A549 (cell line): ENCODE measurements around the gene PATE1. TPM values are rescaled to one million over a fixed set of nuclear protein-coding genes. Genes with fewer than 3 reads are reported as not detected.

Source experiments
- ATAC-seq, 2 experiments: fragments of 200-7000 bp in 1 of 2; fragments of >200 bp in 1 of 2; cut with Nextera tagmentation in 1 of 2; cut with Tn5 transposase in 1 of 2; 3 replicates each; pipeline versions ENCODE4 v1.8.0 to v1.9.1; 2018 to 2020; ENCODE audit warnings: mild to moderate bottlenecking in 1 of 2, moderate library complexity in 1 of 2
- CTCF ChIA-PET: fragments of 300-600 bp; sonication (Branson Sonifier 250); formaldehyde crosslinking; extraction: SDS; loops from one replicate; lab custom pipeline; 2021; ENCODE audit warnings: antibody characterized with exemption, inconsistent platforms; lab: Yijun Ruan, JAX
- POLR2A ChIA-PET: fragments of 350-600 bp; formaldehyde crosslinking; extraction: SDS; loops from one replicate; lab custom pipeline; 2021; ENCODE audit warnings: antibody characterized with exemption, inconsistent platforms; lab: Yijun Ruan, JAX
- DNase-seq, 2 experiments: peaks; one replicate each; pipeline versions ENCODE4 v3.0.0 to v3.0.0-alpha.2; 2011 to 2016; ENCODE audit warnings: low read depth in 1 of 2, low spot score in 1 of 2
- FAIRE-seq: peaks from 2 replicates; lab custom pipeline; 2011; peaks lifted over from hg19 to GRCh38; lab: Jason Lieb, UNC
- H3K27ac ChIP-seq, 2 experiments: fragments of >200 bp; sonication (Bioruptor Twin); formaldehyde crosslinking; 3 replicates each; pipeline ENCODE4 v1.5.1; 2016 to 2017
- H3K4me1 ChIP-seq: fragments of >200 bp; sonication (Bioruptor Twin); formaldehyde crosslinking; 3 replicates; pipeline ENCODE4 v1.6.1; 2016
- H3K4me2 ChIP-seq: fragments of >200 bp; sonication (Bioruptor Twin); formaldehyde crosslinking; 3 replicates; pipeline ENCODE4 v1.6.1; 2016
- H3K4me3 ChIP-seq: fragments of >200 bp; sonication (Bioruptor Twin); formaldehyde crosslinking; 3 replicates; pipeline ENCODE4 v1.5.1; 2016
- H3K9me3 ChIP-seq: fragments of >200 bp; sonication (Bioruptor Twin); formaldehyde crosslinking; 3 replicates; pipeline ENCODE4 v1.6.1; 2016
- CBX8 ChIP-seq: fragments of 200-600 bp; sonication (generic); IDR thresholded peaks from 2 replicates; pipeline ENCODE4 v1.6.1; 2016
- FOSB ChIP-seq: fragments of 250-450 bp; sonication (Bioruptor Pico); IDR thresholded peaks from 2 replicates; pipeline ENCODE4 v1.5.0; 2020; ENCODE audit warnings: mild to moderate bottlenecking, moderate library complexity
- FOSL2 ChIP-seq, 2 experiments: fragments of 450-650 bp in 1 of 2; fragments of >200 bp in 1 of 2; sonication (Bioruptor Twin) in 1 of 2; formaldehyde crosslinking; IDR thresholded peaks; 2 replicates each; pipeline versions ENCODE4 v1.5.0 to v1.6.1; 2016 to 2020; ENCODE audit warnings: mild to moderate bottlenecking in 1 of 2, moderate library complexity in 1 of 2
- GATA3 ChIP-seq: IDR thresholded peaks from 2 replicates; pipeline ENCODE4 v1.6.1; 2012; ENCODE audit warnings: borderline replicate concordance
- HMGXB4 ChIP-seq: fragments of 250-450 bp; sonication (Bioruptor Pico); IDR thresholded peaks from 2 replicates; pipeline ENCODE4 v1.5.0; 2021; ENCODE audit warnings: mild to moderate bottlenecking, moderate library complexity, borderline replicate concordance
- HOXA7 ChIP-seq: fragments of 250-450 bp; sonication (Bioruptor Pico); IDR thresholded peaks from 2 replicates; pipeline ENCODE4 v1.5.0; 2020; ENCODE audit warnings: mild to moderate bottlenecking, moderate library complexity
- HOXB13 ChIP-seq: fragments of 250-450 bp; sonication (Bioruptor Pico); IDR thresholded peaks from 2 replicates; pipeline ENCODE4 v1.5.0; 2020; ENCODE audit warnings: low read depth, mild to moderate bottlenecking, moderate library complexity
- KDM5A ChIP-seq: fragments of 200-600 bp; sonication (generic); IDR thresholded peaks from 2 replicates; pipeline ENCODE4 v1.6.1; 2016; ENCODE audit warnings: antibody characterized with exemption, mild to moderate bottlenecking
- MAFK ChIP-seq: fragments of 450-650 bp; IDR thresholded peaks from 2 replicates; pipeline ENCODE4 v1.6.1; 2014; ENCODE audit not compliant: partially characterized antibody
- NR3C1 ChIP-seq: fragments of >200 bp; sonication (Bioruptor Twin); formaldehyde crosslinking; IDR thresholded peaks from 3 replicates; pipeline ENCODE4 v1.6.1; 2017
- RAD21 ChIP-seq, 2 experiments: fragments of >200 bp in 1 of 2; sonication (Bioruptor Twin) in 1 of 2; formaldehyde crosslinking in 1 of 2; IDR thresholded peaks in 1 of 2; conservative IDR thresholded peaks in 1 of 2; 2 replicates in 1 of 2; 3 replicates in 1 of 2; pipeline ENCODE4 v1.6.1; 2012 to 2018; ENCODE audit warnings: inconsistent platforms in 1 of 2
- RARB ChIP-seq: fragments of 250-450 bp; sonication (Bioruptor Pico); IDR thresholded peaks from 2 replicates; pipeline ENCODE4 v1.8.0; 2021; ENCODE audit warnings: mild to moderate bottlenecking, moderate library complexity
- RCOR1 ChIP-seq: fragments of 150-350 bp; IDR thresholded peaks from 2 replicates; pipeline ENCODE4 v1.6.1; 2014; ENCODE audit warnings: antibody characterized with exemption, low read length, low read depth
- TFCP2L1 ChIP-seq: fragments of 250-450 bp; sonication (Bioruptor Pico); IDR thresholded peaks from 2 replicates; pipeline ENCODE4 v1.5.0; 2021; ENCODE audit warnings: mild to moderate bottlenecking
- TP53 ChIP-seq: fragments of 250-450 bp; sonication (Bioruptor Pico); IDR thresholded peaks from 2 replicates; pipeline ENCODE4 v1.5.0; 2021; ENCODE audit warnings: mild to moderate bottlenecking, moderate library complexity
- ZC3H11A ChIP-seq: fragments of 450-650 bp; IDR thresholded peaks from 2 replicates; pipeline ENCODE4 v1.6.1; 2014; ENCODE audit warnings: antibody characterized with exemption, mild to moderate bottlenecking
- ZSCAN20 ChIP-seq: fragments of 250-450 bp; sonication (Bioruptor Pico); IDR thresholded peaks from 2 replicates; pipeline ENCODE4 v1.8.0; 2022; ENCODE audit warnings: mild to moderate bottlenecking, moderate library complexity
- WGBS: methylation state at CpG from one replicate; pipeline ENCODE4 v1.1.6; 2017; ENCODE audit errors: missing lambda C conversion rate; 5-methylcytosine and 5-hydroxymethylcytosine counted together
- polyA plus RNA-seq, 4 experiments: library from polyadenylated mRNA; depleted of rRNA in 3 of 4; stranded (reverse); fragments of >200 nt; fragmentation: RNase III in 1 of 4; extraction: RNeasy Plus Mini Kit Qiagen cat#74134 plus additional on column Dnase treatment in 1 of 4; gene quantifications; 2 replicates in 3 of 4; 3 replicates in 1 of 4; pipeline ENCODE4 v1.2.3, GENCODE V29; 2011 to 2017
- TF ChIP-seq, protein P1 (sequence below): fragments of 450-650 bp; IDR thresholded peaks from 2 replicates; pipeline ENCODE4 v1.6.1; 2014; ENCODE audit warnings: antibody characterized with exemption
- TF ChIP-seq, protein P2 (sequence below): IDR thresholded peaks from 2 replicates; pipeline ENCODE4 v1.6.1; 2012
- TF ChIP-seq, protein P3 (sequence below): fragments of 200-600 bp; sonication (generic); IDR thresholded peaks from 2 replicates; pipeline ENCODE4 v1.6.1; 2016; ENCODE audit warnings: antibody characterized with exemption, mild to moderate bottlenecking, moderate library complexity
- TF ChIP-seq, protein P4 (sequence below): fragments of >200 bp; sonication (Bioruptor Twin); formaldehyde crosslinking; IDR thresholded peaks from 2 replicates; pipeline ENCODE4 v1.6.1; 2016

Gene PATE1
- polyA plus RNA-seq, 2 of the 4 experiments (the other 2 are of a cell fraction) = not detected

DNA sequence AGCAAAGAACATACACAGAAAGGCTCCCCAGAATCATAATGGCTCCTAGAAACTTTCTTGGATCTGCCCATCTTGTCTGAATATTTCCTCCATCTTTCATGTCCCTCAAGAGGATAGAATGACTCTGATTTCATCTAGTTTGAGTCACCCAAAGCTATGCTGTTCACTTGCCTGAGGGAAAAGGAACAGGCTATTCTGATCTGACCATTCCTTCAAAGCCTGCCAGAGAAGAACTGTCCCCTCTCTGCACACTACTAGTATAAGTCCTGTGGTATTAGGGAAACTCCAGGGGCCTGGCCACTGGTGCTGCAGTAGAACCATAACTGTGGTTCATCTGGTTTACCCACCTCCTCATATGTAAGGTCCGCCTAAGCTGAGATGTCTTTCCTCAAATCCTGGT lies 2.4 kb upstream of the PATE1 start:
- FAIRE-seq = no peak
- no peak for TF ChIP-seq TP53 (CRISPR knock-in tag)
- no peak for TF ChIP-seq GATA3
- no peak for TF ChIP-seq NR3C1
- TF ChIP-seq, protein P1, sequence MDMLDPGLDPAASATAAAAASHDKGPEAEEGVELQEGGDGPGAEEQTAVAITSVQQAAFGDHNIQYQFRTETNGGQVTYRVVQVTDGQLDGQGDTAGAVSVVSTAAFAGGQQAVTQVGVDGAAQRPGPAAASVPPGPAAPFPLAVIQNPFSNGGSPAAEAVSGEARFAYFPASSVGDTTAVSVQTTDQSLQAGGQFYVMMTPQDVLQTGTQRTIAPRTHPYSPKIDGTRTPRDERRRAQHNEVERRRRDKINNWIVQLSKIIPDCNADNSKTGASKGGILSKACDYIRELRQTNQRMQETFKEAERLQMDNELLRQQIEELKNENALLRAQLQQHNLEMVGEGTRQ = no peak
- TF ChIP-seq CBX8 = no peak
- TF ChIP-seq KDM5A = no peak
- TF ChIP-seq, protein P2, sequence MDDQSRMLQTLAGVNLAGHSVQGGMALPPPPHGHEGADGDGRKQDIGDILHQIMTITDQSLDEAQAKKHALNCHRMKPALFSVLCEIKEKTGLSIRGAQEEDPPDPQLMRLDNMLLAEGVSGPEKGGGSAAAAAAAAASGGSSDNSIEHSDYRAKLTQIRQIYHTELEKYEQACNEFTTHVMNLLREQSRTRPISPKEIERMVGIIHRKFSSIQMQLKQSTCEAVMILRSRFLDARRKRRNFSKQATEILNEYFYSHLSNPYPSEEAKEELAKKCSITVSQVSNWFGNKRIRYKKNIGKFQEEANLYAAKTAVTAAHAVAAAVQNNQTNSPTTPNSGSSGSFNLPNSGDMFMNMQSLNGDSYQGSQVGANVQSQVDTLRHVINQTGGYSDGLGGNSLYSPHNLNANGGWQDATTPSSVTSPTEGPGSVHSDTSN = no peak
- TF ChIP-seq RARB (CRISPR knock-in tag) = no peak
- TF ChIP-seq TFCP2L1 = no peak
- TF ChIP-seq, protein P3, sequence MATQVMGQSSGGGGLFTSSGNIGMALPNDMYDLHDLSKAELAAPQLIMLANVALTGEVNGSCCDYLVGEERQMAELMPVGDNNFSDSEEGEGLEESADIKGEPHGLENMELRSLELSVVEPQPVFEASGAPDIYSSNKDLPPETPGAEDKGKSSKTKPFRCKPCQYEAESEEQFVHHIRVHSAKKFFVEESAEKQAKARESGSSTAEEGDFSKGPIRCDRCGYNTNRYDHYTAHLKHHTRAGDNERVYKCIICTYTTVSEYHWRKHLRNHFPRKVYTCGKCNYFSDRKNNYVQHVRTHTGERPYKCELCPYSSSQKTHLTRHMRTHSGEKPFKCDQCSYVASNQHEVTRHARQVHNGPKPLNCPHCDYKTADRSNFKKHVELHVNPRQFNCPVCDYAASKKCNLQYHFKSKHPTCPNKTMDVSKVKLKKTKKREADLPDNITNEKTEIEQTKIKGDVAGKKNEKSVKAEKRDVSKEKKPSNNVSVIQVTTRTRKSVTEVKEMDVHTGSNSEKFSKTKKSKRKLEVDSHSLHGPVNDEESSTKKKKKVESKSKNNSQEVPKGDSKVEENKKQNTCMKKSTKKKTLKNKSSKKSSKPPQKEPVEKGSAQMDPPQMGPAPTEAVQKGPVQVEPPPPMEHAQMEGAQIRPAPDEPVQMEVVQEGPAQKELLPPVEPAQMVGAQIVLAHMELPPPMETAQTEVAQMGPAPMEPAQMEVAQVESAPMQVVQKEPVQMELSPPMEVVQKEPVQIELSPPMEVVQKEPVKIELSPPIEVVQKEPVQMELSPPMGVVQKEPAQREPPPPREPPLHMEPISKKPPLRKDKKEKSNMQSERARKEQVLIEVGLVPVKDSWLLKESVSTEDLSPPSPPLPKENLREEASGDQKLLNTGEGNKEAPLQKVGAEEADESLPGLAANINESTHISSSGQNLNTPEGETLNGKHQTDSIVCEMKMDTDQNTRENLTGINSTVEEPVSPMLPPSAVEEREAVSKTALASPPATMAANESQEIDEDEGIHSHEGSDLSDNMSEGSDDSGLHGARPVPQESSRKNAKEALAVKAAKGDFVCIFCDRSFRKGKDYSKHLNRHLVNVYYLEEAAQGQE = no peak
- TF ChIP-seq MAFK = no peak
- TF ChIP-seq FOSL2 (IDR thresholded peaks at IDR 0.05) = no peak
- TF ChIP-seq FOSL2 (CRISPR knock-in tag; IDR thresholded peaks at IDR 0.05) = no peak
- no peak for TF ChIP-seq HMGXB4 (CRISPR knock-in tag)
- no peak for TF ChIP-seq ZC3H11A
- TF ChIP-seq, protein P4, sequence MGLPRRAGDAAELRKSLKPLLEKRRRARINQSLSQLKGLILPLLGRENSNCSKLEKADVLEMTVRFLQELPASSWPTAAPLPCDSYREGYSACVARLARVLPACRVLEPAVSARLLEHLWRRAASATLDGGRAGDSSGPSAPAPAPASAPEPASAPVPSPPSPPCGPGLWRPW = no peak
- TF ChIP-seq HOXB13 (CRISPR knock-in tag) = no peak
- no peak for TF ChIP-seq RAD21 (conservative IDR thresholded peaks at IDR 0.05 in 1 of 2, IDR thresholded peaks at IDR 0.05 in 1 of 2)
- 0% methylated on average over 1 of the region's 1 CpG for WGBS
- DNase-seq = no peak
- ATAC-seq = no peak
- Histone ChIP-seq H3K4me2 (no peak overlapping the region), H3K4me3 (no peak overlapping the region), H3K9me3 (no peaks in the 10 kb centered on the region), H3K4me1 (no peaks in the 10 kb centered on the region), H3K27ac (no peak overlapping the region)
- ChIA-PET CTCF (no interaction called here), POLR2A (no interaction called here)

GRCh38 chr11:125750629-125751028 lies 4.5 kb downstream of the PATE1 start:
- CTCF ChIA-PET = interaction anchor here (0.6 kb wide), 1 partner anchor 96 kb away, joined by 3 read pairs; no protein-coding TSS in a partner anchor
- POLR2A ChIA-PET = no interaction called here
- Histone ChIP-seq H3K4me1 (no peaks in the 10 kb centered on the region), H3K27ac (no peak overlapping the region), H3K4me3 (no peak overlapping the region), H3K9me3 (no peaks in the 10 kb centered on the region), H3K4me2 (no peak overlapping the region)
- no peak for DNase-seq
- ATAC-seq = no peak
- FAIRE-seq = no peak
- TF ChIP-seq ZSCAN20 (CRISPR knock-in tag) = no peak
- TF ChIP-seq RCOR1 = no peak
- no peak for TF ChIP-seq HMGXB4 (CRISPR knock-in tag)
- TF ChIP-seq HOXA7 (CRISPR knock-in tag) = no peak
- TF ChIP-seq FOSB (CRISPR knock-in tag) = no peak
- 0% methylated on average over 2 of the region's 2 CpGs for WGBS
